ENCODE data around the gene PHLDA3.

Gene PHLDA3

DNA sequence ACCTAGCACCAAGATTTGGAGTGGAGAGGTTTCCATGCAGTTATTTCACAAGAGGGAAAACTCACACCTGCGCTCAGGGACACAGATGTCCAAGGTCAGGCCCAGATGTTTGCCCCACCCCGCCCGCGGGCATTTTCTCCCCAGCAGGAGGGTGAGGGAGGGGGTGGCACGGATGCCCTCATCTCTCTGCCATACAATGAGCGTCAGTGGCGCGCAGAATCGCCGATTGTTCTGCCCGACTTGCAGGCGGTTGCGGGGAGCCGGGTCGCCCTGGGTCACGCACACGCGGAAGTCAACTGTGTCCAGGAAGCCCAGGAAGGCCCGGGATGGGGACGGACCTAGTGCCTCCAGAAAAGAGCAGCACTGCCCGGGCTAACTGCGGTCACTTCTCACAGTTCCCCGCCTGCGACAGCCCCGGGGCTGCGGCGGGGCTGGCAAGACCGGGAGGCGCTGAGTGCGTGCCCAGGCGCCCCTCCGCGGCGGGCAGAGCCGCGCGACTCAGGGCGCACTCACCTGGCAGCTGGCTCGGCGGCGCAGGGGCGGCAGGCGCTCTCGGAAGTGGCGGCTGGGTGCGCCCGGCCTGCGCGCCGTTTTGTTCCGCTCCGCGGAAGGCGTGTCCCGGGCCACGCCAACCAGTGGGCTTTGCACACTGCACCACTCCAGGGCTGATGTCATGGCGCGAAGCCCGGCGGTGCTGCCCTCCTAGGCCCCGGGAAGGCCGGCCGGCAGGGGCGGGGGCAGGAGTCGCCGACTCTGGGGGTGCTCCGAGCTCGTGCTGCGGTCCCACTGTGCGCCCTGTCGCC, 37.8 kb upstream of the PHLDA3 start, which contains the start of gene CSRP1:
TSS of gene CSRP1 (minus strand) at position 567 of the 803 bp plus-strand sequence. CDS start 10,820 bp downstream, outside the sequence.
- H3K9me3 Mint-ChIP-seq, result no peaks in the 10 kb centered on the region
- no peaks in the 10 kb centered on the region for H3K36me3 Mint-ChIP-seq
- H3K27me3 Mint-ChIP-seq, result no peaks in the 10 kb centered on the region
- peak within 1 kb of the TSS; percentile 87 for H3K27ac Mint-ChIP-seq
- H3K4me3 Mint-ChIP-seq, result peak within 1 kb of the TSS; percentile 92
- peaks cover 39% of the 10 kb centered on the region for H3K4me1 Mint-ChIP-seq

DNA sequence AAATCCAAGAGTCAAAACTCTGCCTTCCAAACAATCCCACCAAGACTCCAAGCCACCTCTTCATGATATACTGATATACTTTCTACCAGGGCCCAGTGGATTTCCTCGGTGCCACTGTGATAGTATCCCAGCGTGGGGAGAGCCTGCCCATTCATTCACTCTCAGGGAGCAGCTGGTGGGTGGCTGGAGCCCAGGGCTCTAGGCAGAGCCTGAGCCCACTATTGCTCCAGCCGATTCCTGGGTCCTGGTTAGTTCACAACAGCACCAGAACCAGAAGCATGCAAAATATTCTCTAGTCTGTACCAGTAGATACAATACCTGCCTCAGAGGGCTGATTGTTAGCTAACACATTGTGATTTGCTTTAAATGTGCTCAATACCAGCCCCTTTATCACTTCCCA, 37.1 kb upstream of the PHLDA3 start:
- Mint-ChIP-seq H3K27ac (peak overlapping the region; percentile 74), H3K27me3 (no peaks in the 10 kb centered on the region), H3K9me3 (no peaks in the 10 kb centered on the region), H3K36me3 (no peaks in the 10 kb centered on the region), H3K4me1 (peaks cover 39% of the 10 kb centered on the region), H3K4me3 (peak overlapping the region; percentile 92)

DNA sequence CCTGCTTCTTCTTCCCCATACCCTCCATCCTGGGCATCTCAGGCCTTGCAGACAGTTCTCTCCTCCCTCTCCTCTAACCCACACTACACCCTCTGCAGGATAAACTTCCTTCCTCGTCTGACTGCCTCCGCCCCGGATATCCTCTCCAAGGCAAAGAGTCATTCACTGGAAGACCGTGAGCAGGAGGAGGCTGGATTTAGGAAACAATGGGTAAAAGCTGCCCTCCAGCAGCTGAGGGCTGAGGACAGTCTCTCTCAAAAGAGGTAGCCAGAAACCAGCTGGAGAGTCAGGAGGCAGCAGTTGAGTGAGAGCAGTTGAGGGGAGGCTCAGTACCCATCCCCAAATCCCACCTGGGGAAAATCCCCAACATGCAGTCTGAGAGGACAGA, 36.5 kb upstream of the PHLDA3 start:
- Mint-ChIP-seq H3K27ac (peak overlapping the region; percentile 55), H3K9me3 (no peaks in the 10 kb centered on the region), H3K4me1 (peaks cover 39% of the 10 kb centered on the region), H3K4me3 (peak overlapping the region; percentile 92), H3K27me3 (no peaks in the 10 kb centered on the region), H3K36me3 (no peaks in the 10 kb centered on the region)

DNA sequence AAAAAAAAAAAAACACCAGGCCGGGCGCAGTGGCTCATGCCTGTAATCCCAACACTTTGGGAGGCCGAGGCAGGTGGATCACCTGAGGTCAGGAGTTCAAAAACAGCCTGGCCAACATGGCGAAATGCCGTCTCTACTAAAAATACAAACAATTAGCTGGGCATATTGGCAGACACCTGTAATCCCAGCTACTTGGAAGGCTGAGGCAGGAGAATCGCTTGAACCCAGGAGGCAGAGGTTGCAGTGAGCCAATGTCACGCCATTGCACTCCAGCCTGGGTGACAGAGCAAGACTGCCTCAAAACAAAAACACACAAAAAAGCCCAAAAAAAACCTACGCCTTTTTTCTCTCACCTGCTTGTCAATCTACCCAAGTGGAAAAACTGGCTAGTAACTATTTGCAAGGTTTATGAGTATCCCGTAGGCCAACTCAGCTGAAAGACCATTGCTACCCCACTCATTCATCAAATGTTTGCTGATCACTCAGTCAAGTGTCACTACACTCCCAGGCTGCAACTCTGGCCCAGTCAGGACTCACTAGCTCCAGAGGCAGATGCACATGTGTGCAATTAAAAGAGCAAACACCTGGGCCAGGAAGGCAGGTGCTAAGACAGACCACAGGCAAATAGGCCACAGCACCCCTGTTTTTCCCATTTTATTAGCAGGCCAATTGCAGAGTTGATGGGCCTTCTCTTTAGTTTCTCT, 36.0 kb upstream of the PHLDA3 start:
- no peaks in the 10 kb centered on the region for H3K9me3 Mint-ChIP-seq
- H3K36me3 Mint-ChIP-seq, result no peaks in the 10 kb centered on the region
- H3K27me3 Mint-ChIP-seq, result no peaks in the 10 kb centered on the region
- H3K4me1 Mint-ChIP-seq, result peaks cover 39% of the 10 kb centered on the region
- H3K4me3 Mint-ChIP-seq, result peak overlapping the region; percentile 92
- peak overlapping the region; percentile 55 for H3K27ac Mint-ChIP-seq

DNA sequence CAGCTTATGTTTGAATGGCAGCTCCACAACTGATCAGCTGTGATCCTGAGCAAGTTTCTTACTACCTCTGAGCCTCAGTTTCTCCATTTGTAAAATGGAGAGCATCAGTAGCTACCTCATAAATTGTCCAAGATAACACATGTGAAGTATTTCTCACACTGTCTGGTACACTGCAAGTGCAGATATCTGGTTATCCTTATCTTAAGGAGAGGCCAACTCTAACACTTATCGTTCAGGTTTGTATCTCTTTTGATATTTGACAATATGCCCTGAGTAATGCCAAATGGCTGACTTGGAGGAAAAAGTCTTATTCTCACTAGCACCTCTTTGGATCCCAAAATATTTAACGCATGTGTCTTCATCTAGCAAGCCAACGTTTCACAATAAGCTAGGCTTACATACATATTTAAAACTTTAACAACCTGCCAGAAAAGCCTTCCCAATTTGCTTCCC, 35.2 kb upstream of the PHLDA3 start:
- Mint-ChIP-seq H3K36me3 (no peaks in the 10 kb centered on the region), H3K4me1 (peaks cover 39% of the 10 kb centered on the region), H3K4me3 (no peak overlapping the region), H3K9me3 (no peaks in the 10 kb centered on the region), H3K27me3 (no peaks in the 10 kb centered on the region), H3K27ac (no peak overlapping the region)

DNA sequence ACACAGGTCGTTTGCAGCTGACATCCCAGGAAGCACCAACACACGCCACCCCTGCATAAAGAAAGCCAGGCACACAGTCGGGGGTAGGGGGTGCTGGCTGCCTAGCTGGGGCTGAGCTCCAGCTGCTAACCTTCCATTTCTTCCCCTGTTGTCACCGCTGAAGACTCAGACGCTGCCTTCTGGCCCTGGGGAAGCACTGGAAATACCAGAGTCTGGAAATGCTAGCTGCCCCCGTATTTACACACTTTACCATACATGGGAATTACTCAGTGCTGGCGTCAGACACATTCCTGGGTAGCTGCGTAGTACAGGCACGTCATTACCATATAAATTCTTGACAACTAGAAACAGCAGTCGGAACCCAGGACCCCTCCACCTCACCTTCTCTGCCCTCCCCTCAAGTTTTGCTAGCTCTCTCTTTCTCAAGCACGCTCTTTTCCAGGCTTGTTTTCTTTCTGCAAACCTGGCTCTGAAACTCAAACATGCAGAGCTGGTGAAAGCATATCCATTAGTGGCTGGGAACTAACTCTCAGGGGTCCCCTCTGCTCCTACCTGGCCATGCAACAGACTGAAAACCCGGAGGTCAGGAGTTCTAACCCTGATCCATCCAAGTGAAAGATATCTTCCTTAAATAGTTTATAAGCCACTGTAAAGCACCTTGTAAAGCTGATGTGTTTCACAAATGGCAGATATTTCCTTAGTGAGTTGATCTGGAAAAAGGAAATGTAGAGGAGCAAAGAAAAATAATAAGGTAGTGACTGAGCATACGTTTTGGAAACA, 34.6 kb upstream of the PHLDA3 start:
- Mint-ChIP-seq H3K4me3 (no peak overlapping the region), H3K36me3 (no peaks in the 10 kb centered on the region), H3K9me3 (no peaks in the 10 kb centered on the region), H3K4me1 (peaks cover 39% of the 10 kb centered on the region), H3K27ac (no peak overlapping the region), H3K27me3 (no peaks in the 10 kb centered on the region)

DNA sequence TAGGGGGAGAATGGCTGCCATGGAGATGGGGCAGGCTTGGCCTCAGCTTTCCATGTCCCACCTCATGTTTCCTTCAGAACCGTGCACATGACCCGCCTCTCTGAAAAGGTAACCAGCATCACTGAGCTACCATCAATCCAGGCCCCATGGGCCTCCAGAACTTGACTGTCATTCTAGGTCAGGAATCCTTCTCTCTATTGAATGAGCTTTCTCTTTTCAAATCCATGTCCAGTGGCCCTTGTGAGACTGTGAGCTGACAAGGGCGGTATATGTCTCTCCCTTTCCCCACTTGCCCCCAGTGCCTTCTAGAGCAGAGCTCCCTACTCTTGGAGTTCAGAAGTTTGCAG, 33.5 kb upstream of the PHLDA3 start:
- no peak overlapping the region for H3K27ac Mint-ChIP-seq
- peaks cover 33% of the 10 kb centered on the region for H3K4me1 Mint-ChIP-seq
- no peaks in the 10 kb centered on the region for H3K27me3 Mint-ChIP-seq
- H3K9me3 Mint-ChIP-seq, result no peaks in the 10 kb centered on the region
- H3K4me3 Mint-ChIP-seq, result no peak overlapping the region
- H3K36me3 Mint-ChIP-seq, result no peaks in the 10 kb centered on the region

DNA sequence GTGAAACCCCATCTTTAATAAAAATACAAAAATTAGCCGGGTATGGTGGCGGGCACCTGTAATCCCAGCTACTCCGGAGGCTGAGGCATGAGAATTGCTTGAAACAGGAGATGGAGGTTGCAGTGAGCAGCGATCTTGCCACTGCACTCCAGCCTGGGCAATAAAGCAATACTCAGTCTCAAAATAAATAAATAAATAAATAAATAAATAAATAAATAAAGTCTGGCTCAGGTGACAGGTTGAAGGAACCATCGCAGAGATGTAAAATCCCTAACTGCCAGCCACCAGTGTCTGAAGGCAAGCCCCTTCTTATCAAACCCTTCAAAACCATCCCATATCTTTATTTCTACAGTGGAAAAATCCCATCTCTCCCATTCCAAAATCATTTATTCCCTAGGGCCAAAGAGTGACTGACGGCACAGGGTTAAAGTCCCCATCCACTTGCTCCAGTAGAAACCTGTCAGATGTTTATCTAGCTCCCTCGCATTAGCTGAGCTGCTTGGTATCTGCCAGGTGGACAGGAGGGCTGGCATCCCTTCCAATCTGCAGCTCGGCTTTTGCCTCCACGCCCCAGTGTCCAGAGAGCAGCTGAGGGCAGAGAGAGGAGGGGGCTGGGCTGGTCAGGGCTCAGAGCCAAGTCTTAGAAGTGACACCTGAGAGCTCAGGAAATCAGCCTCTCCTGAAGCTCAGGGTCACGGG, 33.0 kb upstream of the PHLDA3 start:
- Mint-ChIP-seq H3K27ac (no peak overlapping the region), H3K36me3 (no peaks in the 10 kb centered on the region), H3K4me1 (peaks cover 29% of the 10 kb centered on the region), H3K4me3 (no peak overlapping the region), H3K9me3 (no peaks in the 10 kb centered on the region), H3K27me3 (no peaks in the 10 kb centered on the region)

DNA sequence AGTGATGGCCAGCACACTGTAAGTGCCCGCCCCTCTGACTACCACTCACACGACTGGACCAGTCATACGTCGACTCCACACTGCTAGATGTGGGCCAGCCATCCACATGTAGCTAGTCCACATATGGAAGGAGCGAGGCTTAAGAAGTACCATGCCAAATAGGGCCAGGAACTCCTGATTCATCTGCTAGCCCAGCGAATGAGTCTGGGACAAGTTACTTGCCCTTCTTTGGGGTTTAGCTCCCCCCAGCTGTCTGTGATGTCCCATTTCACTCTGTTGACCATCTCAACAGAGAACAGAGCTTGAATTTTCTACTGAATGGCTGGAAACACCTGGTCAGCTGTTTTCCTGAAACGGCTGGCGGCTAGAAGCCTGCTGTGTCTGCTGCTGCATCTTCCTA, 32.2 kb upstream of the PHLDA3 start:
- H3K4me3 Mint-ChIP-seq, result no peak overlapping the region
- H3K4me1 Mint-ChIP-seq, result peaks cover 26% of the 10 kb centered on the region
- no peaks in the 10 kb centered on the region for H3K27me3 Mint-ChIP-seq
- no peaks in the 10 kb centered on the region for H3K9me3 Mint-ChIP-seq
- H3K27ac Mint-ChIP-seq, result no peak overlapping the region
- H3K36me3 Mint-ChIP-seq, result no peaks in the 10 kb centered on the region

DNA sequence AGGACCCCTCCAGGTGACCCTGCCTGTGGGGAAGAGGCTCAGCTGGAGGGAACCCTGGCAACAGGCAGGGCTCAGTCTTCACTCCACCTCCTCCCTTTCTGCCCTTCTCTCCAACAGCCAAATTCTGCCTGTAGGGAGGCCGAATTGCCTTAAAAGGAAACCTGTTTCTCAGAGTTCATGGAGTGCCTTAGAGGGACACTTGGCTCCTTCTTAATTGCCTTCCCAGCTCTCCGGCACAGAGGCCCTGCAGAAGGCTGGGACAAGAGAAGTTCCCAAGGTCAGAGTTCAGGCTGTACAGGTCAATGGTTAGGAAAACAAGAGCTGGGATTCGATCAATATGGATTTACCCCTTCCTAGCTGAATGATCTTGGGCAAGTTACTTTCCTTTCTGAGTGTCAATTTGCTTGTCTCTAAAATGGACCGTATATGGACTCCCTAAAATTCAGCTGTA, 31.7 kb upstream of the PHLDA3 start:
- H3K36me3 Mint-ChIP-seq, result no peaks in the 10 kb centered on the region
- no peaks in the 10 kb centered on the region for H3K9me3 Mint-ChIP-seq
- no peaks in the 10 kb centered on the region for H3K27me3 Mint-ChIP-seq
- no peak overlapping the region for H3K27ac Mint-ChIP-seq
- H3K4me1 Mint-ChIP-seq, result peaks cover 22% of the 10 kb centered on the region
- no peak overlapping the region for H3K4me3 Mint-ChIP-seq

DNA sequence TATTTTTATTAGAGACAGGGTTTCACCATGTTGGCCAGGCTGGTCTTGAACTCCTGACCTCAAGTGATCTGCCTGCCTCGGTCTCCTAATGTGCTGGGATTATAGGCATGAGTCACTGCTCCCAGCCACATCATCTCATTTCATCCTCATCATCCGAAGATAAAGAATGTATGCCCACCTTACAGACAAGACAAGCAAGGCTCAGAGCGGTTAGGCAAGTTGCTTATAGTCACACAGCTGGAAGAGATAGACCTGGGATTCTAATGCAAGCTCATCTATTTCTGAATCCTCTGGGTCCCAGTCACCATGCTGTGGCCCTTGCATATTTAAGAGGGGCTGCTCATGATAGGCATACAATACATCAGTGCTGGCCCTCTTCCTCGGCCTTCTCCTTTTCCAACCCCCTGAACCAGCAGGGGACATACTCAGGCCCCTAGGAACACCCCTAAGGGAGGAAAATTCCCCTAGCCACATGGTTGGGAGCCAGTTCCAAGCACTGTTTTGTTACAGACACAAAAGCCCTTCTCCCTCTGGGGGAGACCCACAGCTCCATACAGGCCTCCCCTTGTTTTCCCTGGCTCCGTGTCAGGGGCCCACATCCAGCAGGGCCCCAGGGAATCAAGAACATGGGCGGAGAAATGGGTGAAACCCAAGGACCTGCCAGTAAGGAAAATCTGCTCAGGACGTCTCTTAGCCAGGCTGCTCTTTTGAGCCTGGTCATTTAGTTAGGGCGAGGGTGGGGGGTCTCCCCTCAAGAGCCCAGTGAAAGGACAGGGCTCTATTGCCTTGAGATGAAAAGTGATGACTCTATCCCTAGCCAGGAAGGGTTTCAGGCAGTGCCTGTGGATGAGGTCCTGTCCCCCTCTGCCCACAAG, 31.0 kb upstream of the PHLDA3 start:
- Mint-ChIP-seq H3K27me3 (no peaks in the 10 kb centered on the region), H3K4me1 (peaks cover 15% of the 10 kb centered on the region), H3K4me3 (no peak overlapping the region), H3K36me3 (no peaks in the 10 kb centered on the region), H3K9me3 (no peaks in the 10 kb centered on the region), H3K27ac (no peak overlapping the region)

DNA sequence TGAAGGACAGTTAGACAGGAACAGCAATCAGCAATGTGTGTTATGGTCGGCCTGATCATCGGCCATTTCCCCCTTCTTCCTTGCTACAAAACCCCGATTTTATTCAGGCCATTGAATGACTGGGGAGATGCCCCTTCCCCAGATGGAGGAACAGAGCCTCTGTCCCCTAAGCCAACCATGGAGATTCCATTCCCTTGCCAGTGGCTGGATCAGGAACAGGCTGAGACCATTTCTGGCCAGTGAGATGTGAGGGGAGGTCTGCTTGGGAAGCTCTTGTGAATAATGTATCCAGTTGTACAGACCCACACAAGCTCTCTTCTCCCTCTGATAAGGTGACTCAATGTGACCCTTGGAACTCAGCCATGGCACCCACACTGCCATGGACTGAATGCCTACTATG, 30.2 kb upstream of the PHLDA3 start:
- Mint-ChIP-seq H3K36me3 (no peaks in the 10 kb centered on the region), H3K4me3 (no peak overlapping the region), H3K4me1 (peaks cover 10% of the 10 kb centered on the region), H3K9me3 (no peaks in the 10 kb centered on the region), H3K27ac (no peak overlapping the region), H3K27me3 (no peaks in the 10 kb centered on the region)

DNA sequence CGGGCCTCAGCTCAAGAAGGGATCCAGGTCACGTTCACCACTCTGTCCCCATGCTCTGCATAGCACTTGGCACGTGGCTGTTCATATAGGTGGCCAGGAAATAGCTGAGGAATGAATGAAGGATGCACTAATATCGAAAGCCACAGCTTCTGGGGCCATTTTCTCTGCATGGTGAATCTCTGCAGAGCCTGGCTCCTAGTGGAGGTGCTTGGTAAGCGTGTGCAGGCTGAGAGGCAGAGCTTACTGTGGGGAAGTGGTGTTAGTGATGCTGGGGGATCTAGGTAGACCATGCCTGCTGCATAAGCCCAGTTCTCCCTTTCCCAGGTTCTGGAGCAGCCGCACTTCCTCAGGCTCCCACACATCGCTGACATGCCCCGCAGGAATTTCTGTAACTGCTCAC, 29.6 kb upstream of the PHLDA3 start:
- no peaks in the 10 kb centered on the region for H3K9me3 Mint-ChIP-seq
- H3K27me3 Mint-ChIP-seq, result no peaks in the 10 kb centered on the region
- peaks cover 4% of the 10 kb centered on the region for H3K4me1 Mint-ChIP-seq
- H3K4me3 Mint-ChIP-seq, result no peak overlapping the region
- H3K36me3 Mint-ChIP-seq, result peaks cover 1% of the 10 kb centered on the region
- H3K27ac Mint-ChIP-seq, result no peak overlapping the region

DNA sequence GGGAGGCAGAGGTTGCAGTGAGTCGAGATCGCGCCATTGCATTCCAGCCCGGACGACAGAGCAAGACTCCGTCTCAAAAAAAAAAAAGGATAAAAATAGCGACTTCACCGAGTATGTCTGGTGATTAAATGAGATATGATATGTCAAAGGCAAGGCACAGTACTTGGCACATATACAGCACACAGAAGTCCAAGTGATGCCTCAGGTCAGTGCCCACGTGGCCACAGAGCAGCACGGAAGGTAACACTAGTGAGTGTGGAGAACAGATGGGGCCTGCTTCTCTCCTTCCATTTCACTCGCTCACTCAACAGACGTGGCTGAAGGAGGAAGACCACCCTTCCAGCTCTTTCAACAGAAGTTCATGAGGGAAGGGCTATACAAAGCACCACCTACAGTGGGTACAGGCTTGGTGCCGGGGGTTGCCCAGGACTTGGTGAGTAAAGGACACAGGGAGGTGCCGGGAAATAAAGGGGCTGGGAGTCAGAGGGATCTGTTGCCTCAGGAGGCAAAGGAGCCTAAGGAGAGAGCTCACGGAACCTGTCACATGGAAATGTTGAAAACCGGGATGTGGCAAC, 29.0 kb upstream of the PHLDA3 start:
- H3K9me3 Mint-ChIP-seq, result no peaks in the 10 kb centered on the region

More for the DNA sequence above, 29.0 kb upstream of the PHLDA3 start:
- Mint-ChIP-seq H3K27ac (no peak overlapping the region), H3K27me3 (no peaks in the 10 kb centered on the region), H3K4me3 (no peak overlapping the region), H3K4me1 (no peaks in the 10 kb centered on the region), H3K36me3 (peaks cover 2% of the 10 kb centered on the region)
